ENCODE data around the gene RBPMS2.
"Not testable (repeated sequence)": the region's sequence is repeated elsewhere in the genome, so short reads cannot be mapped to it uniquely, and the experiment has no call there.

Gene RBPMS2

GRCh38 chr15:64751464-64751863 lies 23.9 kb downstream of the RBPMS2 start:
- no peak for DNase-seq

- DNase-seq: no peak
These were observed 25.3 kb downstream of the RBPMS2 start for GRCh38 chr15:64749999-64750657.

GRCh38 chr15:64749167-64749566 lies 26.2 kb downstream of the RBPMS2 start:
- no peak for DNase-seq

- DNase-seq: no peak
These were observed 27.1 kb downstream of the RBPMS2 start for GRCh38 chr15:64748251-64748650.

GRCh38 chr15:64747578-64747977 lies 27.8 kb downstream of the RBPMS2 start:
- DNase-seq: no peak

GRCh38 chr15:64746921-64747320 lies 28.5 kb downstream of the RBPMS2 start:
- no peak for DNase-seq

- no peak for DNase-seq
These were observed 29.0 kb downstream of the RBPMS2 start for GRCh38 chr15:64746356-64746755.

- no peak for DNase-seq
These were observed 31.7 kb downstream of the RBPMS2 start for GRCh38 chr15:64743691-64744090.

- DNase-seq: no peak
These were observed 32.5 kb downstream of the RBPMS2 start for GRCh38 chr15:64742921-64743320.

- no peak for DNase-seq
These were observed 33.0 kb downstream of the RBPMS2 start for GRCh38 chr15:64742385-64742784.

GRCh38 chr15:64741708-64742107 lies 33.7 kb downstream of the RBPMS2 start:
- DNase-seq: not testable (repeated sequence)

- DNase-seq: no peak
These were observed 34.8 kb downstream of the RBPMS2 start for GRCh38 chr15:64740311-64741170.

- DNase-seq: no peak
These were observed 35.7 kb downstream of the RBPMS2 start for GRCh38 chr15:64739577-64740143.

- DNase-seq: no peak
These were observed 36.2 kb downstream of the RBPMS2 start for GRCh38 chr15:64739156-64739555.

GRCh38 chr15:64738226-64739095 lies 36.9 kb downstream of the RBPMS2 start:
- no peak for DNase-seq

- DNase-seq: no peak
These were observed 43.1 kb downstream of the RBPMS2 start for GRCh38 chr15:64732156-64732860.

- DNase-seq: no peak
These were observed 43.6 kb downstream of the RBPMS2 start for GRCh38 chr15:64731805-64732151.

GRCh38 chr15:64731012-64731804 lies 44.2 kb downstream of the RBPMS2 start:
- no peak for DNase-seq

GRCh38 chr15:64730151-64730550 lies 45.2 kb downstream of the RBPMS2 start:
- no peak for DNase-seq

GRCh38 chr15:64720188-64720587 lies 55.2 kb downstream of the RBPMS2 start:
- no peak for DNase-seq

- no peak for DNase-seq
These were observed 57.5 kb downstream of the RBPMS2 start for GRCh38 chr15:64717735-64718495.

All from activated gamma-delta T cell (primary cell).